Stimulated activated CD8-positive, alpha-beta memory T cell treated with anti-CD3 and anti-CD28 coated beads, Interleukin-4, amount 100 ng/mL, for 24 hours (primary cell): ENCODE measurements around the gene TIMM22.

Experiments used
- DNase-seq: peaks from one replicate; pipeline ENCODE4 v3.0.0-alpha.2; 2020; ENCODE audit warnings: low read depth

Gene TIMM22

DNA sequence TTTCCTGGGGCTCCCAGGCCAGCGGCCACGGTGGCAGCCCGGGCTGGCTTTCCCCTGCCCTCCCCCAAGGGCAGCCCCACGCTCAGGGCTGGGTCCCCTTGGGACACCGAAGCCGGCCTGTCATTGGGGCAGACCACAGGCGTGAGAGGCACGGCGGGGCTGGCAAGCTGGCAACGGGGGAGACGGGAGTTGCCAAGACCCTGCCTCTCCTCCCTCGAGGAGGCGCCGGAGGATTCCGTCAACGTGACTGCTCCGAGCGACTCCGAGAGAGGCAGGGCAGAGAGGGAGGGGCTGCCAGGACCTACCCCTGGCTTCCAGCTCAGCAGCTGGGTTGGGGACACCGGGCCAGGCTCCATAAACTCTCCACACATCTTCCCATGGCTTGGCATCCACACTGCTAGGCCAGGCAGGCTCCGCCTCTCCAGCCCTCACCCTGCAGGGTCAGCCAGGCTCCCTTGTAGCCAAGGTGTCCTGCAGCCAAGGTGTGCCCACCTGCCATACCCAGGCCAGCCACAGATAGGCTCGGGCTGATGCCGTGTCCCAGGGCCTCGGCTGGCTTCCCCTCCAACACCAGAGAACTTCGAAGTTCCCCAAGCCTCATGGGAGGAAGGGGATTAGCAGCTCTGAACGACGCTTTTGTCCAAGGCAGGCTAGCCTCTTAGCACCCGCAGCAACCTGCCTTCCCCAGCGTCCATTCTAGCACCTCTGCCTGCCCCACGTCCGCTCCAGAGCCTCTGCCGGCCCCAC is 25.5 kb downstream of the TIMM22 start:
- DNase-seq: no peak

DNA sequence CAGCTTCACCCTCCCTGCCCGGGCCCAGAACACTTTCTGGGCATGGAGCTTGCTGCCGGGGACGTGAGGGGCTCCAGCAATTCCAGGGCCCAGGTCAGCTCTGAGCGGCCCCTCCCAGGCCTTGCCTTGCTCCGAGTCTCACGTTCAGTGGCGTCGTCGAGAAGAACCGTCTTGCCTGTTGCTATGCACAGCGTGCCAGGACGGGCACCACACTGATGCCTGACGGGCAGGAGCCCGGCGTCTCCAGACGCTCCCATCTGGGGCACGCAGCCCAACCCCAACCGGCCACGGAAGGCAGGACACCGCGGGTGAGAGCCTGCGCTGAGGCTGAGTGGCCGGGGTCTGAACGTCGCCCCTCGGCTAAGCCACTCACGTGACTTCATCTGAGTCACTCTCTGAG is 27.1 kb downstream of the TIMM22 start:
- no peak for DNase-seq

DNA sequence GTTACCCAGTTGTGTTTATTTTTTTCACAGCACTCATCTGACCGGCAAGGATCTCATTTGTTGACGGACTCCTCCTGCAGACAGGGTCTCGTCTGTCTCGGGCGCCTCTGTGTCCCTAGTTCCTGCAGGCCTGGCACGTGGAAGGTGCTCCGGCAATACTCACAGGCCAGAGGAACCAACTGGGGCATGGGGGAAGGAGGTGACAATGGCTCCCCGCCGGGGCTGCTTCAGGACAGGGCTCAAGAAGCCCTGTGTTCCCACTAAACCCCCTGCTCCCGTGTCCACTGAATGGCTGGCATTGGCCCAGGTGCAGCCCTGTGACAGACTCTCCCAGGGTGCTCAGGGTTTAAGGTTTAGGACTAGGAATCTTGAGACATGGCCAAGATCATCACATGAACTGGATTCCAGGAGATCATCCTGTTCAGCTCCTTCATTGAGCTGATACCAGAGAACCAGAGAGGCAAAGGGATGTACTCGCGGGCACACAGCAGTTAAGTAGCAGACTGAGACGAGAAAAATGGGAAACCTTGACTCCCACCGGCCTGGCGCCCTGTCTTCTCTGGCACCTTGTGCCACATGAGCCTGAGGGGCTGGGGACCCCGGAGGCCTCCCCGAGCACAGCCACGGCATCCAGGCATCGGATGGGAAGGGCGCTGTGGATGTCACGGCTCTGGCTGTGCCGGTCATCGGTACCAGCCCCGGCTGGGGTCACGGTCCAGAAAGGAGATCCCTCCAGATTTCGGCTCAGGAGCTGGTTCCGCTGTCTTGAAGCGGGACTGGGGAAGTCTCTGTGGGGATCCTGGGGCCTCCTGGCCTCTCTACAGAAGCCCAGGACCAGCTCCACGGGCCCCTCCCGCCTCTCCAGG is 29.0 kb downstream of the TIMM22 start:
- DNase-seq: no peak

DNA sequence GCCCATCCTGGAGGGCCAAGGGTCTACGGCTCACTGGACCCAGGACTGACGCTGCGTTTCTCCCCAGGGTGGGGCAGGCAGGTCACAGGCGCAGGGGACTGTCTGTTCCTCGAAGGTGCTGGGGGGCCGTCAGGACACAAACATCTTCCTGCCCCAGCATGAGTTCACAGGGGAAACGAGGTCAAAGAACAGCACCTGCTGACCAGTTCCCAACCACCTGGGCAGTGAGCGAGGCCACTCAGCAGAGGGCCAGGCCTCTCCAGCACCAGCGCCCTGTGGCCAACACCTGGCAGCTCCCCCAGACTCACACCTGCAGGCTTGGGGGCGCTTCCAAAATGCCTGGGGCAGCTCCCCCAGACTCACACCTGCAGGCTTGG is 29.7 kb downstream of the TIMM22 start:
- DNase-seq: no peak

DNA sequence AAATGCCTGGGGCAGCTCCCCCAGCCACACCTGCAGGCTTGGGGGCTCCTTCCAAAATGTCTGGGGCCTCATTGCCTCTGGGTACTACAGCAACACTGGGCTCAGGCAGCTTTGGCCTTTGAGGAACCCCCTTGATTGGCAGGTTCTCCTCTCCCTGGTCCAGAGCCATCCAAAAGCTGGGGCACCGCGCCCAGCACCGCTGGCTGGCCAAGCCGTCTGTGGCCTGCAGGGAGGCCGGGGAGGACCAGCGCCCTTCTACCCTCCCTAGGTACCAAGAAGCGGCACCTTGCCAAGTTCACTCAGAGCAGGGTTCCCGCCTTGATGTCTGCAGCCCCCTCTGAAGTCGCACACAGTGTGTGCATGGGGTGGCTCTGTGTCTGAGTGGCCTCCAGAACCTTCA is 30.1 kb downstream of the TIMM22 start:
- DNase-seq: no peak

DNA sequence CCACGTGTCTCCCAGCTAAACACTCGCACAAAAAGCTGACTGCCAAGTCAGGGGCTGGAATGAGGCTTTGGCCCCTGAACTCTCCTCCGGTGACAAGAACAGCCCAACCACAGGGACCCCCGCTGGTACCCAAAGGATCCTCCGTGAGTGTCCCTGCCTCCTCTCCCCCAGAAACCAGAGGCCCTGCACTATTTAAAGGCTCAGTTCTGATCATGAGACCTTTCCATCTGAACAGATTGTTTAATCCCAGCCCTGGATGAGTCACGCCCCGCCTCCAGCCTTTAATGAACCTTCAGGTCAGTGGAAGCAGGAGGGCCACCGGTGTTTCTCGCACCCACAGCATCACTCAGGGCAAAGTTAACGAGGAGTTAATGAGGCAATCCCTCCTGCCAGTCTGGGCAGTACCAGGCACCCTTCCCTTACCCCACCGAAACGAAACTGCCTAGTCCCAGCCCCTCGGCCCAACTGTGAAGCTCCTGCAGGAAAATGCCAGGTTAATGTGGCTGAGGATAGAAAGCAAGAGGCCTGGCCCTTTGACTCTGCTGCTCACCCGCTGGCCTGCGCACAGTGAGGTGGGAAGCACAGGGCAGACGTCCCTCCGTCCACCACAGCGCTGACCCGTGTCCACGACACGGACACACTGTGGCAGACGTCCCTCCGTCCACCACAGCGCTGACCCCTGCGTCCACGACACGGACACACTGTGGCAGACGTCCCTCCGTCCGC is 32.4 kb downstream of the TIMM22 start:
- DNase-seq: no peak

DNA sequence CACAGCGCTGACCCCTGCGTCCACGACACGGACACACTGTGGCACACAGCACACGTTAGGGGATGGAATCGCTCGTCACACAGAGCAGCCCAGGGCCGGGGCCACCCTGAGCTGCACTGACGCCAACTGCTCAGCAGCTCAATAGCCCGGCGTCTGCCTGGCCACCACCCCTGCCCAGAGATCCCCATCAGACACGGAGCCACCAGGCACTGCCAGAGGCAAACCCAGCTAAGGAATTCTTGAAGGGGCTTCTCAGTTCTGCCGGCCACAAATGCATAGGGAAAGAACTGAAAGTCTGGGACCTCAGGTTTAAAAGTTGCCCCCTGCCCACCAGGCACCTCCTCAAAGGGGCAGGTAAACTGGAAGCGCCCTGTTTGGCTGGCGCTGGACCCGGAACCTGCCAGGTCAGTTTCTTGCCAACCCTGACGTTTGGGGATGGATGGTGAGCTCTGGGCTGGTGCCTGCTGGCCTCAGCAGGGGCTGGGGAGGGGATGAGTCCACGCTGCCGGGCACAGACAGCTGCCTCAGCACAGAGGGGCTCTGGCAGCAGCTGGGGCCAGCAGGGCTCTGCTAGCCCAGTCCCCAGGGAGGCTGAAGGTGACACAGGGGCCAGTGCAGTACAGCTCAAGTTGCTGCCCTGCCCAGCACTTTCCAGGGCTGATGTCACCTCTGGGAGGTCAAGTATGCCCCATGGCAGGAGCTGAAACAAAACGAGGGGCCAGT is 33.2 kb downstream of the TIMM22 start:
- no peak for DNase-seq

DNA sequence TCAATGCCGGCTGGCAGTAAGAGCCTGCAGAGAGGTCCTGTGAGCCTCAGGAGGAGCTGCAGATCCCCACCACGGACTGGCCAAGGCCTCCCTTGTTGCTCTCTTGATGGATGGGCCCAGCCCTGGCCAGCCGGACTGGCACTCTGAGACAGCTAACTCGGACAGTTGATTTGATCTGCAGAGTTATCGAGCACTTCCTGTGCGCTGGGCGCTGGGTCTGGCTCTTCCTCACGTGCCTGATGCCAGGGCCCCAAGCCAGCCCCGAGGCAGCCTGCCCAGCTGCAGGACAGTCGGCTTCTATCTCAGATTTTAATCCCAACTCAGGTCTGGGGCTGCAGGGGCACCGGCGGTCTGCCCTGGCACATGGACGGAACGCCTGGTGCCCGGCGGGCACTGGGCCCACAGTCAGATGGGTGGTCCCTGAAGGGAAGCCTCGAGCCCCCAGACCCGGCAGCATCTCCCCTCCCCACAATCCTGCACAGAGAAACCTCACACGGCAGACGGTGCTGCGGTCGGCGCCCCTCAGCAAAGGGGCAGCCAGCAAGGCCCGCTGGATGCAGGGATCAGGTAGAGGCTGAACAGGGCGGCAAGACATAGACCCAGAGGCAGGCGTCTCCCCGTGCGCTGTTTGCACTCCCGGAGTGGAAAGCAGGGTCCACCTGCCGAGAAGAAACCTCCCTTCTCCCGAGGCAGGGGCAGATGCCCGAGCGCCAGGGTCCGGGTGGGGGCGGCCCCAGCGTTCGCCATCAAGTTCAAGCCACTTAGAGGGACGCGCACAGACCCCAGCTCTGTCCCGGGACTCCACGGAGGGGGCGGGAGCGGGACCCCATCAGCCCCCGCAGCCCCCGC is 34.0 kb downstream of the TIMM22 start:
- DNase-seq: no peak

DNA sequence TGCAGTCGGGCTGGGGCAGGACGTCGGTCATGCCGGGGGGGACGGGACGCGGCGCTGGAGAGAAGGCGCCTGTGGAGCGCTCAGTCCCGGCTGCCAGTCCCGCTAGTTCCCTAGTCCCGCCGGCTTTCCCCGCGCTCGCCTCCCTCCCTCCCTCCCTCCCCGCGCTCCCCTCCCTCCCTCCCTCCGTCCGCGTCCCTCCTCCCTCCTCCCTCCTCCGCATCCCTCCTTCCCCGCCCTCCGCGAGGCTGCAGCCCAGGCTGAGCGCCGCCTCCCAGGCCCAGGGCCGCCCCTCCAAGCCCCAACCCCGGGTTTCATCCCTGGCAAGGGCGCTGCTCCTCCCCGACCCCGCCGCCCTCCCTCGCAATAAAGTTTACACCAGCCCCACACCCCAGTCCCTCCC is 34.8 kb downstream of the TIMM22 start:
- DNase-seq: no peak

DNA sequence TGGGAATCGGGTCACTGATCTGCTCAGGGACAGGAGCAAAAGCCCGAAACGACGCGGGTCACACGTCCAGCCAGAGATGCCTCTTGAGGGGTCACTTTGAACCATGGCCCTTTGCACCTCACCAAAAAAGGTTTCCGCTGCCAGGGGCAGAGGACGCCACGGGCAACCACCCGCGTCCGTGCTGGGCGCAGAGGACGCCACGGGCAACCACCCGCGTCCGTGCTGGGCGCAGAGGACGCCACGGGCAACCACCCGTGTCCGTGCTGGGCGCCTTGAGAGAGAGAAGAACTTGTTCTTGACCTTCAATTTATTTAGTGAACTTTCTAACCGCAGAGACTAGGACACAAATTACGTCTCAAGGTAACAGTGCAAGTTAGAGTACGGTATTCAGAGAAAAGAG is 35.5 kb downstream of the TIMM22 start:
- no peak for DNase-seq

DNA sequence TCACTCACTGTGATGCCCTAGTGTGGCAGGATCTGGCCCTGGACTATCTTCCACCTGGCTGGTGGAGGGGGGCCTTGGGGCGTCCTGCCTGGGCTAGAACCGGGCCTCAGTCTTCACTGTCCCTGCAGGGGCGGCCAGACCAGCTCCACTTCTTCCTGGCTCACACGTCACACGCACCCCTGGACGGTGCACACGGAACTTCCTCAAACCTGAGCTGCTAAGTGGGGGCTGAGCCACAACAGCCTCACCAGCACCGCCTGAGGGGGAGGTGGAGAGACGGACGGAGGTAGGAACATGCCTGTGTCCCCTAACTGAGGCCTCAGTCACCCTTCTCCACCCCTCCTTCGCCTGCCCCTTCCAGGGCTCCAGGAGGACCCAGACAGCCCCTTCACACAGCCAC is 36.6 kb downstream of the TIMM22 start:
- DNase-seq: no peak

DNA sequence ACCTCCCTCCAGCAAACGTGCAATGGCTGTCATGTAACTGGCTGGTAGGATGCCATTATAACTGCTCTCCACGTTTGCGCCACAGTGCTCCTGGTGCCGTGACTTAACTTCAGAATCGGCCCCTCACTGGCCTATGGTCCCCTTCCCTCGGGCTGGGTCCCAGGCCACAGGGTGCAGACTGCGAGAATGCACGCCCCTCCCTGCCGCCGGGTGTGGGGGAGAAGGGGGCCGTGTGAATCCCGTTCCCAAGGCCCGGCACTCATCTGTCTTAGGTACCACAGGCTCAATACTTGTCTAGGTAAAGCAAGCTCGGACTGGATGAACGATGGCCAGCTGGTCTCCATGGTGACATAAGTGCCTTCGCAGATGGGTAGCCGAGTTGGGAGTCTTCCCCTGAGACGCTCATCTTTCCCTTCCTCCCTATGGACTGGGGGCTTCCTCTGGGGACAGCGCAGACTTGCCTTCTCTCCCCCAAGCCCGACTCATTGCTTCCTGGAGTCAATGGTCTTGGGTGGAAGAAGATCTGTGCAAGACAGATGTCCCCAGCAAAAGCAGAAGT is 37.8 kb downstream of the TIMM22 start:
- DNase-seq: no peak

DNA sequence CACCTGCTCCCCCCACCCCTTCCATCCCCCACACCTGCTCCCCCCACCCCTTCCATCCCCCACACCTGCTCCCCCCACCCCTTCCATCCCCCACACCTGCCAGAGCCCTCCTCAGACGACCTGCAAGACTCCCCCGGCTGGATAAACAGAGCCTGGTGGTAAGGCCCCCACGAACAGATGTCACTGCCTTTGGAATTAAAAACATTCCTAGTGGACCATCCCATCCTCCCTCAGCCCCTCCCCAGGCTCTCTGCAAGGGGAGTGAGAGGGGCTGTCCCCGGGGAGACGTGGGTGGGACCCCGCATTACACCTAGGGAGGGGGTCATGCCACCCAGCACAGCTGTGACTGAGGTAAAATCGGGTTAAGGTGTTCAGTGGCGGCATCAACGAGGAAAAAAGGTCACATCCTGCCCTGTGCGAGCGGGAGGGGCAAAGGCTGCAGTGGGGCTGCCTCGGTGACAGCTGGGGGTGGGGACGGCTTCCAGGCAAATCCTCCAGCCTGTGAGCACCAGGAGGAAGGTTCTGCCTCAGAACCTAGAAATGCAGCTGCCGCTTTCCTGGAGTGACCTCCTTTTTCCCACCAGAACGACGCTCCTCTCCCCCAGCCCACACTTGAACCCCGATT is 38.7 kb downstream of the TIMM22 start:
- no peak for DNase-seq

DNA sequence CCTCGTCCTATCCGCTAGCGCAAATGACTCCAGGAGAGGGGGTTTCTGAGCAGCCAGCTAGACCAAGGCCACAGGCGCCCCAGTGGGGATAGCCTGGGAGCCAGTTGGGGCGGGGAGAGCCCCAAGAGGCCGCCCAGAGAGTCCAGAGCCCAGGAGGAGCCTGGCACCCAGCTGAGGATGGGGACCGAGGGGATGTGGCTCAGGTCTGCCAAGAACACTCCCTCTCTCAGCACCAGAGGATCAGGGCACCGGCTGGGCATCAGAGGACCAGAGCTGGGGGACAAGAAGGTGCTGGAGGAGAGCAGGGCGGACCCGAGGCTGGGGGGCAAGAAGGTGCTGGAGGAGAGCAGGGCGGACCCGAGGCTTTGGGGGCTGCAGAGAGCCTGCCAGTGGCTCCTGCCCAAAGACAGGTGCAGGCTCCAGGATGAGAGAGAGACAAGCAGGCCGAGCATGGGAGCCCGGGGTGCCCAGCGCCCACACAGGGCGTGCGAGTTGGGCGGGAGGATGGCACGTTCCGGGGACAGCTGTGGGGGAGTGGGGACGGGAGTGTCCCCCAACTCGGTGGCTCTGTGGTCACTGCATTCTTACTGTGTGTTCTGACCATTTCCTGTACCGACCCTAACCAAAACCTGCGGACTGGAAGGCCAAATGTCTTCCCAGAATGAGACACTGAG is 39.4 kb downstream of the TIMM22 start:
- no peak for DNase-seq

DNA sequence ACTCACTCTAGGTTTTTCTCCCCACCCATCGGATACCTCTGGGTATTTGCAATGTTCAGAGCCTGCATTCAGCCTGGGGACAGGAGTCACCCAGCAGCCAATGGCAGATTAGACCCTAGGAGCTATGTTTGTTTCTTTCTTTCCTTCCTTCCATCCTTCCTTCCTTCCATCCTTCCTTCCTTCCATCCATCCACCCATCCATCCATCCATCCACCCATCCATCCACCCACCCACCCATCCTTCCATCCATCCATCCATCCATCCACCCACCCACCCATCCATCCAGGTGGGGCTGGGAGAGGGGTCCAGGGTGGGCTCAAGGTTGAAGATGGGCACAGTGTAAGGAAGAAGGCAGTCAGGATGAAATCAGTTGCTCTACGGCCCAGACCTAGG is 39.9 kb downstream of the TIMM22 start:
- no peak for DNase-seq

DNA sequence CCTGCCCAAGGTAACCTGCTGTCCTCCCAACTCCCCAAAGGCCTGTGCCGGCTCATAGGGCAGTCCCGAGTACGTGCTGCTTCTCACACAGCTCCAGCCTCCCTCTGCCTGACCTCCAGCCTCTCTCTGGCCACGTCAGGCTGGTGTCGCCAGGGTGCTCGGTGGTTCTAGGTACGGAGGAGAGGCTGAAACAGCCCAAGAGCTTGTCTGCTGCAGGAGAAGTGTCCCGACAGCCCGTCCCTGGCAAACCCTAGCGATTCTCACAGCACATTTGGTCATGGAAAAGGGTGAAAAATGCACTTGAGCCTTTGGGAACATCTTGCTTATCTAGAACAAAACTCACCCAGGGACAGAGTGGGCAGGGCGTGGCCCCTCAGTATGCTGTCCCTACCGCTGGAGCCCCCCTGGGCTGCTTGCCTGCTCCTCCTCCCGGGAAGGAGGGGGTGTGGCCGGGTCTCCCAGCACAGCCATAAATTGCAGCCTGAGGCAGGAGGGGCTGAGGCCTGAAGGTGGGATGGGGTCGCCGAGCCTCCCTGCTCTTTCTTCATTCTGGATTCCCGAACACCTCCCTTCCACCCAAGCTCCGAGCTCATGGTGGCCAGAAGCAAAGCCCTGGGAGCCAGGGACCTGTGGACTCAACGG is 40.4 kb downstream of the TIMM22 start:
- no peak for DNase-seq

DNA sequence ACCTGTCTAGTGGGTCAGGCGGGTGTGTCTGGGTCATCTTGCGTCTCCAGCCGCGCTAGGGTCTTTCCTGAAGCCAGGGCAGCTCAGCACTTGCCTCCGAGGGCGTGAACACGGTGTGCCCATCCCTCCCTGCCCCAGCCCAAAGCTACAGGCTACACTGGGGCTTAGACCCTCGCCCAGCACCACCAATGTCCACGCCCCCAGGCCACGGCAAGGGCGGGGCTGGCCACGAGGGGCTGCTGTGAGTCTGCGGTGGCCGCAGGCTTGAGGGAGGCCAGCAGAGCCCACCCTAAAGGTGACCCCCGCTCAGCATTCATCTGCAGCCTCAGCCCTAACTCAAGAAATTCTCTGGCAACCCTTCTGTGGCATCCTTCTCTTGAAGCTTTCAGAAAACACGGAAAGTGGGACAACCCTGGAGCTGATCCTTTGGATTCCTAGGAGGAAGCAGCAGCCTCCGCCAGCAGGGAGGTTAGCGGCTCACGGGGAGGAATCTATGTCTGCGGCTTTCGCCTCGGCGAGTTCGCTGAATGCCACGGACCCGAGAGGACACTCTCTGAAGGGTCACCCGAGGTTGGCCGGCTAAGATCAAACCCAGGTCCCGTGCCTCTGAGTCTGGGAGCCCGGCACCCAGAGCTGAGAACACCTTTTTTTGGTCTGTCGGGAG is 41.7 kb downstream of the TIMM22 start:
- no peak for DNase-seq

DNA sequence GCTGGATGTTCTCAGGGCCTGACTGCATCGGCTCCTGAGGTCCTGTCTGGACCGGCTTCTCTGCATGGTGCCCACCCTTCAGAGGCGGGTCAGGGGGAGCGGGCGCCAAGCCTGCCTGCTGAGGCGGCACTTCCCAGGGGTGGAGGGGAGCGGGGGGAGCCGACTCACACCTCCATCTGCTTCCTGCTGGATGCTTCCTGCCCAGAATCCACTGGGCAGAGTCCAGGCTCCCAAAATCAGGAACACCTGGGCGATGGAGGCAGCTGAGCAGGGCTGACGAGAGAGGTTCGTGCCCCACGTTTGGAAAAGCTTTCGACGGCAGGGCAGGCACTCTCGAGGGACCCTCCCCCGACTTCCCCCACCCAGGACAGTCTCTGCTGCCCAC is 42.2 kb downstream of the TIMM22 start:
- DNase-seq: no peak
